Activated CD4-positive, CD25-positive, alpha-beta regulatory T cell treated with anti-CD3 and anti-CD28 coated beads, Interleukin-2, amount 50 U/mL, for 24 hours (primary cell): ENCODE results near the gene PDLIM1.

ENCODE experiments used
- ATAC-seq, 2 donors: fragments of 150-1000 bp; cut with Tn5 transposase; one replicate each; pipeline ENCODE4 v1.10.0; 2021; ENCODE audit warnings: mild to moderate bottlenecking in 1 of 2, moderate library complexity in 1 of 2

The PDLIM1 gene

GRCh38 chr10:95314192-95314918 lies 23.6 kb upstream of the PDLIM1 start:
- ATAC-seq: no peak

- ATAC-seq: no peak
Observed at GRCh38 chr10:95312986-95313495, 22.2 kb upstream of the PDLIM1 start.

GRCh38 chr10:95312257-95312656 lies 21.5 kb upstream of the PDLIM1 start:
- ATAC-seq: no peak

DNA sequence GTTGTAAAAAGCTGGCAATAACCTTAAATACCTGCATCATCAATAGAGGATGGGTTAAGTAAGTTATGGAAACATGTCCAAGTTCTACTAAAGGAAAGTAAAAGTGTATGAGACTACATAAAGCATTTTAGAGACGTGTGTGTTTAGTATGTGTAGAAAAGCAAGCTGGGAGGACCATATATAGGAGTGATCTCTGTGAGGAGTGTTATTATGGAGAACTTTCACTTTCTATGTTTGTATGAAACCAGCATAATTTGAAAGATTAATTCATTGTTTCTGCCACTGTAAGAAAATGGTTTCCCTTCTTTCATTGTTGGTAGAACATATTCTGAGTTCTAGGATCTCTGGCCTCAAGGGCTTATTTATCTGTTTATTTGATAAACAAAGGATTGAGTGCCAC lies 19.2 kb upstream of the PDLIM1 start:
- no peak for ATAC-seq

- ATAC-seq: no peak
Observed at GRCh38 chr10:95308389-95309302, 17.8 kb upstream of the PDLIM1 start.

DNA sequence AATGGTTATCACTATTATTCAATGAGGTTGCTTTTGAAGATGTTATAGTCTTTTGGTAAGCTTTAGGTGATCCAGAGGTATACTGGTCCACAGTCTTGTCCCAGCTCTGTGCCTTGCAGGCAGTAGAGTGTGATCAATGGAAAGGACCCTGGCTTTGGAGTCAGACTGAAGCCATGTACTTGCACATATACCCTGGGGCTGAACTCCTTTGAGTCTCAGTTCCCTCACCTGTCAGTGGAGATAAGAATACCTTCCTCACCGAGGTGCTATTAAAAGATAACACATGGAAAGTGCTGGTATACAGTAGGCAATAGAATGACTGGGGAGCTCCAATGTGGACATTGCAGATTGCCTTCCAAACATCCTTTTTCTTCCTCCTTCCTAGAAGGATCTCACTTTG lies 16.0 kb upstream of the PDLIM1 start:
- ATAC-seq: no peak

GRCh38 chr10:95306318-95306650 lies 15.5 kb upstream of the PDLIM1 start:
- ATAC-seq: no peak

DNA sequence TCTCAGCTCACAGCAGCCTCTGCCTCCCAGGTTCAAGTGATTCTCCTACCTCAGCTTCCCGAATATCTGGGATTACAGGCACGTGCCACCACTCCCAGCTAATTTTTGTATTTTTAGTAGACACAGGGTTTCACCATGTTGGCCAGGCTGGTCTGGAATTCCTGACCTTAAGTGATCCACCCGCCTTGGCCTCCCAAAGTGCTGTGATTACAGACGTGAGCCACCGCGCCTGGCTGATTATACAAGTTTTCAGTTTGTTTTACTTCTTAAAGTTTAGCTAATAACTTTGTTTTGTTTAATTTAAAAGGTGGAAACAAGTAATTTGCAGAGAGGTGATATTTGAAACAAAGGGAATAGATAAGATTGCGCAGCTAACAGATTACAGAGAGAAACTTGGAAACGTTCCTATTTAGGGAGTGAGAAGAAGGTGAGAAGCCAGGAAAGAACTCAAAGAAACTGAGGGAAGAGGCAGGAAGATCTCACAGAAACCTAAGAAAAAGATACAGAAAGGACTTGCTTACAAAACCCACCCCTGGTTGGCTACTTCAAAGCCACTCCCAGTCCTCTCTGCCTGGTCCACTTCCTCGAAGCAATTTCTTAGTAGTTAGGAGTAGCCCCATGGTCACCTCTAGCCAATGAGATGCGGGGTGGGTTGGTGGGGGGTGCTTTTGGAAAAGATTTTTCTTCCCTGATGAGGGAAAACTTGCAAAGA lies 15.0 kb upstream of the PDLIM1 start:
- ATAC-seq: no peak

DNA sequence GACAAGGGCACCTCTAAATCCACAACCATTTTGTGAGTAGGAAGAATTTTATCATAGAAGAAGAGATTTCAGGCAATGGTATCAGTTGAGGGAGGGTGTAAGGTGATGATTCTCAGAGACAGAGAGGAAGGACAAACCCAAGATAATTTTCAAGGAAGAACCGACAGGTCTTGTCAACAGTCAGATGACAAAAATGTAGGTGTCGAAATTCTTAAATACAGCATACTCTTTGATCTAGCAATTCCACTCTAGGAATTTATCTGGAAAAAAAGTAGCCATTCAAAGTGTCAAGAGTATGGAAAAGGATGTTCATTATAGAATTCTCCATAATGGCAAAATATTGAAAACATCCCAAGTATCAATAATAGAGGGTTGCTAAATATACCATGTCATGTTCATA lies 14.2 kb upstream of the PDLIM1 start:
- no peak for ATAC-seq

DNA sequence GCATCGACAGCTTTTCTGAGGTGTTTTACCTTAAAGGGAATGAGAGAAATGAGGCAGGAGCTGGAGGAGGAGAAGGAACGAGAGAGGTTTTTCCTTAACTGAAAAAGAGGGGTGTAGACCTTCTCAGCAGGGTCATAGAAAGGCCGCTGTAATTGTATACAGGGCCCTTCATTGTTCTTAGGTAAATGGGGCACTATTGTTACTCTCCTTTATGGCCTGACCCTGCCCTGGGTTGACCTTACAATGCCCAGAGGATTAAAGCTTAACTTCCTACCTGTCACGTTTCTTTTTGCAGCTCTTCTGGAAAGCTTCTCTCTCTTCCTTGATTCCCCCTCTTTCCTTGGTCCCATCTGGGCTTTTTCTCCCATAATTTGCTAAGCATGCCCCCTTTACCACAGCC lies 13.7 kb upstream of the PDLIM1 start:
- no peak for ATAC-seq

- ATAC-seq: no peak
Observed at GRCh38 chr10:95303950-95304349, 13.1 kb upstream of the PDLIM1 start.

DNA sequence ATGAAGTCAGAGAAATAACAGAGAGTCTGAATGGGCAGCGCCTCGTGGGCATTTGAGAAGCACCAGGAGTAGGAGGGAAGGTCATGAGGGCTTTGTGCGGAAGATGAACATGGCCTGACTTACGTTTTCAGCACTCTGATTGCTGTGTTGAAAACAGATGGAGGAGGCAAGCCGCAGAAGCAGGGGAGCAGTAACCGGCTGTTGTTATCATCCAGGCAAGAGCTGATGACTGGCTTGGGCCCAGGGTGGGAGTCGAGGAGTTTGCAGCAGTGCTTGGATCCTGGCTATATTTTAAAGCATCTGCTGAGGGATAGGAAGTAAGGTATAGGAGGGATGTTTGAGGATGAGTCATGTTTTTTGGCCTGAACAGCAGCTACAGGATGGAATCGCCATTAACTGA lies 12.7 kb upstream of the PDLIM1 start:
- ATAC-seq: no peak

- no peak for ATAC-seq
Observed at GRCh38 chr10:95300022-95300539, 9.3 kb upstream of the PDLIM1 start.

DNA sequence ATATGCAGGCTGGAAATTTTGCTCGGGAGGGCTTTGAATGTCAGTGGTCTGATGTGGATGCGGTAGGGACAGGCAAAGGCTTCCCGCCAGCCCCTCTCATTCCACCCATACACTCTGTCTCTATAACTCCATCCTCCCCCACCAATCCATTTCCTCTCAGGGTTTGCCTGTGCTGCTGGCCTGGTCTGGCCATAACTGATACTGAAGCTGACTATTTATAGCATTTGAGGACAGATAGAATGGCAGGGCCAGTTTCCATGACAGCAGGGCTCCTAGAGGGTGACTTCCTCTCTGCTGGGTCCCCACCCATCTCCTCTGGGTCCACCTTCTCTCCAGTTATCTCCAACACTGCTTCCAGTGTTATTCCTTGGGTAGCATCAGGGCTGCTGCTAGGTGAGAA lies 6.6 kb upstream of the PDLIM1 start:
- no peak for ATAC-seq

GRCh38 chr10:95296764-95297163 lies 6.0 kb upstream of the PDLIM1 start:
- ATAC-seq: no peak

DNA sequence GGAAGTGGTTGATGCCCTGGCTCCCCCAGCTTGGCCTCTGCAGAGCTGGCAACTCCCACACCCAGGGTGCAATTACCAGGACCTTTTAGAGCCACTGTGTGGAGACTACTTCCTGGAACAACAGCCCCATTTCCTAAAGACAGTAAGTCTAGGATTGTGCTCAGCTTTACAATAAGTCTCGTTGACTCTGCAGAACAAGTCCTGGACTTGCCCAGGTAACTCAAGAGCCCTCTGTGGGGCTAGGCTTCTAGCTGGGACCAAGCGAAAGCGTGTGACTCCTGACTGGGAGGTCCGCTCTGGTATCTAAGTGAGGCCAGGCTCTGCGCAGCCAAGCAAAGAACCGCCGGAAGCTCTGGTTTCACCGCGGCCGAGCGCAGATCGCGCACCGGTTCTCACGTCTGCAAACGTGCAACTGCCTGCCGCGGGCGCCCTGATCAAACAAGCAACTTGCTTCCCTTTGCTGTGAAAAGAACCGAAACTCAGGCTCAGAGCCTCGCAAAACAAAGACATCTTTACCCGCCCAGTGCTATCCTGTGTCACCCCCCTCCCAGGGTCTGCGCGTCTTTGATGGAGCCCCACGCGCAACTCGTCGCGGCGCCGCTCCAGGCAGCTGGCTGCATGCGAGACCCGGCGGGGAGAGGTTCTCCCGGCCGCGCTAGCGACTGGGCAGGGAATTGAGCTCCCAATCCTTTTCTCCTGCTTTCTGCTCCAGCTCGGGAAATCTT lies 4.4 kb upstream of the PDLIM1 start:
- ATAC-seq: peak; percentile 34 to 44

DNA sequence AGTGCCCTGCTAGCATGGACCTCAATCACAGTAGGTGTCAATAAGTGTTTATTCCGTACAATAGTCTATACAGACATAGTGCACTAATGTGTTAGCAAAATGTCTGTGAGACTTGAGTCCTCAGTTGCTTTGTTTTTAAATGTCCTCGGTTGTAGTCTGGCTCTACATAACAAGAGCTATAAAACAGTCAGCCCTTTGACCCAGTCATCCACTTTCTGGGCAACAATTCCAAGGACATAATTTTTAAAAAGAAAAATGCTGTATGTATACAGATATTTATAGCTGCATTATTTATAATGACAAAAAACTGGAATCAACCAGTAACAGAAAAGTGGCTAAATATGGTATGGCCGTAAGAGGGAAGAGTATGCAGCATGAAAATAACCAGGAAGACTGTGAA lies 2.8 kb upstream of the PDLIM1 start:
- no peak for ATAC-seq

DNA sequence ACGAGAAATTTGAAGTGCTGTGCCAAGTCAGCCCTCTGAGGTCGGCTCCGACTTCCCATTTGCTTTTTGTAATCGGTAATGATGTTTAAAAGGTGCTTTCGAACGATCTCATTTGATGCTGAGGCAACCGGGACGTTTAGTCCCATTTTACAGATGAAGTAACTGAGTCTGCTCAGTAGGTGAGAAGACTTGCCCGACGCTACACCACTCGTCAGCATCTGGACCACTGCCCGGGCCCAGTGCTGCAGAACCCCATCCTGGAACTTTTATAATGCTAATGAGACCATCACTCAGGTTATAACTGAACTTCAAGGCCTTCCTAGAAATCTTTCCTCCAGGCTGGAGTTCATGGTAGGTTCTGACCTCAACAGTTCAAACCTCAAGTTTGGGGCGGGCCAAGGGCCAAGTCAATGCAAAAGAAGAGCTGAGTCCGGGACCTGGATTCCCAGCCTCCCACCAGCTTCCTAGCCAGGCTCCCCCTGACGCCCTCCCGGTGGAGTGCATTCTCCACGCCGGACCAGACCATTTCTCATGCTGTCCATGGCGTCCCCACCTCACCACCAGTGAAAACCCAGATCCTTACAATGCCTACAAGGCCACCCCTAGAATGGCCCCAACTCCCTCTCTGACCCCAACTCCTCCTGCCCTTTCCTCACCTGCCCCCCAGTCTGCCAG lies 699 bp upstream of the PDLIM1 start:
- ATAC-seq: no peak

- no peak for ATAC-seq
Observed at GRCh38 chr10:95289921-95290421, 832 bp downstream of the PDLIM1 start.

GRCh38 chr10:95289003-95289920 lies 1.5 kb downstream of the PDLIM1 start:
- no peak for ATAC-seq

GRCh38 chr10:95288303-95288702 lies 2.5 kb downstream of the PDLIM1 start:
- ATAC-seq: no peak
